BE2C (cell line): ENCODE data around the gene CCDC85A.

Experiments
- DNase-seq: peaks from one replicate; pipeline ENCODE4 v3.0.0-alpha.2; 2020
- H3K27me3 ChIP-seq: fragments of 250-450 bp; sonication (Bioruptor Pico); 2 replicates; pipeline ENCODE4 v1.5.1; 2020; ENCODE audit warnings: mild to moderate bottlenecking
- H3K36me3 ChIP-seq: fragments of 250-450 bp; sonication (Bioruptor Pico); 2 replicates; pipeline ENCODE4 v1.5.1; 2020; ENCODE audit warnings: mild to moderate bottlenecking
- H3K4me1 ChIP-seq: fragments of 250-450 bp; sonication (Bioruptor Pico); 2 replicates; pipeline ENCODE4 v1.5.1; 2020
- H3K4me3 ChIP-seq: 2 replicates; pipeline ENCODE4 v1.5.1; 2011; ENCODE audit warnings: low read depth, low read length
- H3K9me3 ChIP-seq: fragments of 250-450 bp; sonication (Bioruptor Pico); 2 replicates; pipeline ENCODE4 v1.5.1; 2020
- CTCF ChIP-seq: IDR thresholded peaks from 2 replicates; pipeline ENCODE4 v1.5.1; 2012; ENCODE audit warnings: mild to moderate bottlenecking, low read depth, low read length

Gene CCDC85A

DNA sequence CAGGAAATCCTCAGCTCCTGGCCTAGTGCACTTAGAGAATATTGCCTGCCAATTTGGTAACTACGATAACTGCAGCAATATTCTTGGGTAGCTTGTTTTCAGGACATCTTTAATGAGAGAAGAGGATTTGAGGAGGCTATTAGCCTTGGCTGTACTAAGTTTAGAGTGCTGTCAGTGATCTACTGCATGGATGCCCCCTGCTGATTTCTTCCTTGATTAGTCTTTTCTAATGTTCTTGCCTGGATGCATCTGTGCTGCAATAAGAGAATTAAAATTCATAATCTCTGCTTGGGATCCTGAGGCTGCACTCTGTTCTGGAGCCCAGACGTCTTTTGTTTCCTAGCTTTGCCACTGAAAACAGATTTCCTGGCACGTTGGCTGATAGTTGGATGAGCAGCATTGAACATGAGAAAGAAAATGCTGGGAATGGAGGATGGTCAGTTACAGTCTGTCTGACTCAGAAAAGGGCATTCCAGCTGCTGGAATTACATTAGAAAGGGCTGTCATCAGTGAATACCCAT is 115.4 kb downstream of the CCDC85A start:
- H3K4me1 ChIP-seq = no peaks in the 10 kb centered on the region
- DNase-seq = no peak
- no peak for TF ChIP-seq CTCF
- H3K27me3 ChIP-seq = no peaks in the 10 kb centered on the region
- H3K36me3 ChIP-seq = no peaks in the 10 kb centered on the region
- no peak overlapping the region for H3K4me3 ChIP-seq
- H3K9me3 ChIP-seq = no peaks in the 10 kb centered on the region

DNA sequence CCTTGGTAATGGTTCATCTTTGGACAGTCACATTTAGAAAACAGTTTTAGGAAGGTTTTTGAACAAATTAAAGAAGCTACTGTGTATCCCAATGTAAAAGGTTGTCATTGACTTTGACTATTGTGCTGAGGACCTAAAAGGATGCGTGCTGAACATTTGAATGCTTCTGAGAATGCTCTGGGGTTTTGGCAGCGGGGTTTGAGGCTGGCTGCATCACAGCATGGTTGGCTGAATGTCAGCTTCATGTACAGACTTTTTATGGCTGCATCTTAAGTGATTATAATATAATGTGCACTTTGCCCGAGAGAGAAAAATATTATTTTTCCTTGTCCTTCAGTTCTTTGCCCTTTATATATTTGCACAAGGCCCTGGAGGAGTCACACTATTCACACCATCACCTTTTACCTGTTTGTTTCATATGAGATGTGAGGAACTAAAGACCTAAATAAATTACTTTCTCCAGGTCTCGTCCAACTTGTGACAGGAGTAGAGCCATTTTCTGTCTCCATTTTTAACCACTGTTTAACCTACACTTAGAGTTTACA is 125.9 kb downstream of the CCDC85A start:
- no peak for DNase-seq
- Histone ChIP-seq H3K4me1 (no peaks in the 10 kb centered on the region), H3K9me3 (no peaks in the 10 kb centered on the region), H3K4me3 (no peak overlapping the region), H3K36me3 (no peaks in the 10 kb centered on the region), H3K27me3 (no peaks in the 10 kb centered on the region)
- TF ChIP-seq CTCF = no peak

DNA sequence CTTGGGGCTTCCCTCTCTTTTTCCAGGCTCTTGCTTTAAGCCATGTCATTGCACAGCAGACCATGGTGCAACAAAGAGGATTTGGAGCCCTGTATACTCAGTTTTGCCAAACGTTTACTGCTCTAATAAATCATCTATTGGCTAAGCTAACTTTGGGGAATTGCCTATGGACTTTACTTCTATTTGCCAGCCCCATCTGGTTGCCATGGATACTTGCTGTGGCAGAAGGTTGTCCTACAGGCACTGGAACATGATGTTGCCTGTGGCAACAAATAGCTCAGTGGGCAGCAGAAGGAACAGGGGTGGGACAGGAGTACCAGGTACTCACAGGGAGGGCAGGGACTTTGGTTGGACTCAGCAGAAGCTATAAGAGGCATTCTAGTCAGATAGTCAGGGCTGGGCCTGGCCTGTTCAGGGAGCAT is 129.7 kb downstream of the CCDC85A start:
- H3K4me1 ChIP-seq = no peaks in the 10 kb centered on the region
- H3K4me3 ChIP-seq = no peak overlapping the region
- no peaks in the 10 kb centered on the region for H3K9me3 ChIP-seq
- no peaks in the 10 kb centered on the region for H3K27me3 ChIP-seq
- no peak for DNase-seq
- no peak for TF ChIP-seq CTCF
- no peaks in the 10 kb centered on the region for H3K36me3 ChIP-seq

DNA sequence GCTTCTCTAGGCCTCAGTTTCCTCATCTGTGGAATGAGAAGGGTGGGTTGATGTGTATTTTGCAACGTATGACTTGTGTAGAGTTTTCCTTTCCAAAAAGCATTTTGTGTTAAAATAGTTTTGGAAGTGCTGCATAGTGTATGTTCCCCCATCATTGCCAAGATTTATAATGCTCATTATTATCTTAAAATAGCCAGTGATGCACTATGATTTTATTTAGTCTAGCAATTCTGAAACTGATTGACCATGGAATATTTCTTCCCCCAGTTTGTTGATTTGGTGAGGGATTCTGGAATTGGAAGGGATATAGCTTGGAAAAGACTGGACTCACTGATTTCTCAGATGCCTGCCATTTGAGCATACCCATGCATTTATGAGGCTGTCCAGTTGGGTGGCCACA is 130.6 kb downstream of the CCDC85A start:
- DNase-seq = no peak
- H3K4me1 ChIP-seq = no peaks in the 10 kb centered on the region
- no peaks in the 10 kb centered on the region for H3K36me3 ChIP-seq
- no peaks in the 10 kb centered on the region for H3K27me3 ChIP-seq
- no peaks in the 10 kb centered on the region for H3K9me3 ChIP-seq
- no peak for TF ChIP-seq CTCF
- no peak overlapping the region for H3K4me3 ChIP-seq

GRCh38 chr2:56314796-56315195 is 131.0 kb downstream of the CCDC85A start:
- Histone ChIP-seq H3K4me3 (no peak overlapping the region), H3K9me3 (no peaks in the 10 kb centered on the region), H3K4me1 (no peaks in the 10 kb centered on the region), H3K27me3 (no peaks in the 10 kb centered on the region), H3K36me3 (no peaks in the 10 kb centered on the region)
- no peak for DNase-seq
- no peak for TF ChIP-seq CTCF

- TF ChIP-seq CTCF = no peak
- H3K4me3 ChIP-seq = no peak overlapping the region
- DNase-seq = no peak
Observed at GRCh38 chr2:56315376-56315775, 131.6 kb downstream of the CCDC85A start.

More at GRCh38 chr2:56315376-56315775, 131.6 kb downstream of the CCDC85A start:
- H3K27me3 ChIP-seq = no peaks in the 10 kb centered on the region
- no peaks in the 10 kb centered on the region for H3K9me3 ChIP-seq
- H3K4me1 ChIP-seq = no peaks in the 10 kb centered on the region
- H3K36me3 ChIP-seq = no peaks in the 10 kb centered on the region
